Myocyte (in vitro differentiated cells): ENCODE results near the gene AATK. TPM values are rescaled to one million over a fixed set of nuclear protein-coding genes. Genes with fewer than 3 reads are reported as not detected.
A peak's percentile ranks its signal among the peaks of the same experiment; 100 is the strongest.
"Not testable (repeated sequence)": the region's sequence is repeated elsewhere in the genome, so short reads cannot be mapped to it uniquely, and the experiment has no call there.

Experiments used
- DNase-seq: peaks from one replicate; pipeline ENCODE4 v3.0.0-alpha.2; 2012; ENCODE audit warnings: low read depth
- total RNA-seq: library from RNA; depleted of rRNA; stranded (reverse); fragments of >200 nt; gene quantifications from 2 replicates; pipeline ENCODE4 v1.2.3, GENCODE V29; 2014

AATK gene
- total RNA-seq, 1 donor from 2014 or later: 0.94 TPM

- no peak for DNase-seq
Measured at GRCh38 chr17:81163703-81164370, 2.2 kb downstream of the AATK start.

- DNase-seq: no peak
Measured at GRCh38 chr17:81163051-81163695, 2.8 kb downstream of the AATK start.

- DNase-seq: no peak
Measured at GRCh38 chr17:81162491-81162890, 3.5 kb downstream of the AATK start.

GRCh38 chr17:81161972-81162371 is 4.0 kb downstream of the AATK start:
- no peak for DNase-seq

GRCh38 chr17:81161536-81161935 is 4.5 kb downstream of the AATK start:
- DNase-seq: no peak

GRCh38 chr17:81160747-81161453 is 5.1 kb downstream of the AATK start:
- DNase-seq: no peak

GRCh38 chr17:81160306-81160705 is 5.7 kb downstream of the AATK start:
- no peak for DNase-seq

- DNase-seq: no peak
Measured at GRCh38 chr17:81159611-81160265, 6.3 kb downstream of the AATK start.

GRCh38 chr17:81158688-81159590 is 7.1 kb downstream of the AATK start:
- DNase-seq: no peak

- DNase-seq: no peak
Measured at GRCh38 chr17:81157848-81158687, 8.0 kb downstream of the AATK start.

- no peak for DNase-seq
Measured at GRCh38 chr17:81156866-81157805, 8.9 kb downstream of the AATK start.

GRCh38 chr17:81154961-81155360 is 11.1 kb downstream of the AATK start:
- no peak for DNase-seq

- not testable (repeated sequence) for DNase-seq
Measured at GRCh38 chr17:81154016-81154415, 12.0 kb downstream of the AATK start.

- peak; percentile 70 for DNase-seq
Measured at GRCh38 chr17:81153340-81153803, 12.6 kb downstream of the AATK start.

- no peak for DNase-seq
Measured at GRCh38 chr17:81152288-81152828, 13.7 kb downstream of the AATK start.

- no peak for DNase-seq
Measured at GRCh38 chr17:81151278-81151677, 14.7 kb downstream of the AATK start.

GRCh38 chr17:81150377-81151077 is 15.5 kb downstream of the AATK start:
- DNase-seq: no peak
